Middle frontal gyrus (tissue), 1 donor: Measurements from ENCODE around the gene C2CD3.
"Not testable (repeated sequence)": the region's sequence is repeated elsewhere in the genome, so short reads cannot be mapped to it uniquely, and the experiment has no call there.

Source experiments
- DNase-seq: peaks from one replicate; pipeline ENCODE4 v3.0.0-alpha.2; 2015; ENCODE audit warnings: low spot score; ENCODE audit errors: extremely low spot score

Gene C2CD3

GRCh38 chr11:74066663-74067062, 104.1 kb downstream of the C2CD3 start:
- DNase-seq, result not testable (repeated sequence)

DNA sequence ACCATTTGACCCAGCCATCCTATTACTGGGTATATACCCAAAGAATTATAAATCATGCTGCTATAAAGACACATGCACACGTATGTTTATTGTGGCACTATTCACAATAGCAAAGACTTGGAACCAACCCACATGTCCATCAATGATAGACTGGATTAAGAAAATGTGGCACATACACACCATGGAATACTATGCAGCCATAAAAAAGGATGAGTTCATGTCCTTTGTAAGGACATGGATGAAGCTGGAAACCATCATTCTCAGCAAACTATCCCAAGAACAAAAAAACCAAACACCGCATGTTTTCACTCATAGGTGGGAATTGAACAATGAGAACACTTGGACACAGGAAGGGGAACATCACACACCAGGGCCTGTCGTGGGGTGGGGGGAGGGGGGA, 105.3 kb downstream of the C2CD3 start:
- not testable (repeated sequence) for DNase-seq

- DNase-seq, result not testable (repeated sequence)
Measured at GRCh38 chr11:74063628-74064027, 107.2 kb downstream of the C2CD3 start.

DNA sequence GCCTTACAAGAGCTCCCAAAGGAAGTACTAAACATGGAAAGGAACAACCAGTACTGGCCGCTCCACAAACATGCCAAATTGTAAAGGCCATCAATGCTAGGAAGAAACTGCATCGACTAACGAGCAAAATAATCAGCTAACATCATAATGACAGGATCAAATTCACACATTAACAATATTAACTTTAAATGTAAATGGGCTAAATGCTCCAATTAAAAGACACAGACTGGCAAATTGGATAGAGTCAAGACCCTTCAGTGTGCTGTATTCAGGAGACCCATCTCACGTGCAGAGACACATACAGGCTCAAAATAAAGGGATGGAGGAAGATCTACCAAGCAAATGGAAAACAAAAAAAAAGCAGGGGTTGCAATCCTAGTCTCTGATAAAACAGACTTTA, 109.2 kb downstream of the C2CD3 start:
- DNase-seq, result not testable (repeated sequence)

GRCh38 chr11:74057249-74058151, 113.3 kb downstream of the C2CD3 start:
- no peak for DNase-seq

- DNase-seq, result no peak
Measured at GRCh38 chr11:74055938-74056337, 114.9 kb downstream of the C2CD3 start.

DNA sequence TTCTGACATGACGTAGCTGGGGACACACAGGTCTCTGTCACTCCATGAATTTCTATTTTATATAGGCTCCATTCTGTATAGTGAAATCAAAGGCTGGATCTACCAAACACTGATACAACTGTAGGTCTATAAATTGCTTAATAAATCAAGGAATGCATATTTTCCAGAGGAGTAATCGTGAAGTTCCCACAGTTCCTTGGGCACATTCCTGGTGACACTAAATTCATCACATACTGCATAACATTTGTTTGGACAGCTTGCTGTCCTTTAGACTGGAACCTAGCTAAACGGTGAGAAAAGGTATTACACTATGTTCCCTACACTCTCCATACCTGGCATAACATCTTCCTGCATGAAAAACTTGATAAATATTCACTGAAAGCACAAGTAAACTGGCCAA, 120.3 kb downstream of the C2CD3 start:
- DNase-seq, result no peak

DNA sequence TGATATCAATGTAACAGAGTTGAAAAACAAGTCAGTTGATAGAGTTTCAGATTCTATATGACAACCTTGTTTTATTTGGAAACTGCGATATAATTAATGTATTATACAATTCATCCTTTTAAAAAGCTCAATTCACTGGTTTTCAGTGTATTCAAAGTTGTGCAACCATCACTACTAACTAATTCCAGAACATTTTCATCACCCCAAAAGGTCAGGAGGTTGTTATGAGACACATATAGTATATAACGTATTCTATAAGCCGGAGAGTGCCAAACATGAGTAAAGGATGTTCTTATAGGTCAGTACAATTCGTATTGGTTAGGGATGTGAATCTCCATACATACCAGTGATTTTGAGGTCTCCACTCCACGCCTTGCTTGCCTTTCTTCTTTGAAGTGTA, 121.8 kb downstream of the C2CD3 start:
- no peak for DNase-seq

GRCh38 chr11:74044538-74044937, 126.3 kb downstream of the C2CD3 start:
- no peak for DNase-seq

GRCh38 chr11:74043450-74043849, 127.4 kb downstream of the C2CD3 start:
- DNase-seq, result no peak

- no peak for DNase-seq
Measured at GRCh38 chr11:74037309-74037708, 133.5 kb downstream of the C2CD3 start.

- DNase-seq, result no peak
Measured at GRCh38 chr11:74035264-74035663, 135.5 kb downstream of the C2CD3 start.

- no peak for DNase-seq
Measured at GRCh38 chr11:74033046-74033445, 137.8 kb downstream of the C2CD3 start.

GRCh38 chr11:74030723-74031676, 139.8 kb downstream of the C2CD3 start:
- no peak for DNase-seq

- no peak for DNase-seq
Measured at GRCh38 chr11:74025467-74026166, 145.2 kb downstream of the C2CD3 start.

GRCh38 chr11:74024261-74025029, 146.4 kb downstream of the C2CD3 start:
- no peak for DNase-seq

DNA sequence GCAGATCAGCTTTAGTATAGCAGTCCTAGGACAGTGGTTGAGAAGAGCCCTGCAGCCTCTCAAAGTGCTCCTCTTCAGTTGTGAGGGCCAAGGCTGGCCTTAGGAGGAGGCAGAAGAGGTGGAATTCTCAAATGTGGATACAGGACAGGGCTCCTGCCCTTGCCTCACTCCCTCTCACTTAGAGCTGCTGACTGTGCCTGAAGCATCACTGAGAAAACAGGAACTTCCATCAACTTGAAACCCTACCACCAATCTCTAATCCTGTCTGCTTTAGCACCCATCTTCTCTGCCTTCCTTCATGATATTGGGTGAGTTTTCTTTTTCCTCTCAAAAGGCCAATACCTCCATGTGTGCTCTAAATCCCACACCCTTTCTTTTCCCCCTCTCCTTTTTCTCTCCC, 147.5 kb downstream of the C2CD3 start:
- no peak for DNase-seq

GRCh38 chr11:74022546-74022945, 148.3 kb downstream of the C2CD3 start:
- DNase-seq, result no peak

- DNase-seq, result no peak
Measured at GRCh38 chr11:74021998-74022397, 148.8 kb downstream of the C2CD3 start.

- DNase-seq, result no peak
Measured at GRCh38 chr11:74020539-74020938, 150.3 kb downstream of the C2CD3 start.

- no peak for DNase-seq
Measured at GRCh38 chr11:74019860-74020259, 150.9 kb downstream of the C2CD3 start.
